Activated T-helper 1 cell treated with anti-CD3 and anti-CD28 coated beads, Interleukin-2, amount 50 U/mL, for 16 hours (primary cell): ENCODE data around the gene UTP25.
A peak's percentile ranks its signal among the peaks of the same experiment; 100 is the strongest.

Source experiments
- DNase-seq, 2 donors: peaks; one replicate each; pipeline ENCODE4 v3.0.0-alpha.2; 2020; ENCODE audit warnings: low read depth in 1 of 2, low spot score in 1 of 2

The UTP25 gene

DNA sequence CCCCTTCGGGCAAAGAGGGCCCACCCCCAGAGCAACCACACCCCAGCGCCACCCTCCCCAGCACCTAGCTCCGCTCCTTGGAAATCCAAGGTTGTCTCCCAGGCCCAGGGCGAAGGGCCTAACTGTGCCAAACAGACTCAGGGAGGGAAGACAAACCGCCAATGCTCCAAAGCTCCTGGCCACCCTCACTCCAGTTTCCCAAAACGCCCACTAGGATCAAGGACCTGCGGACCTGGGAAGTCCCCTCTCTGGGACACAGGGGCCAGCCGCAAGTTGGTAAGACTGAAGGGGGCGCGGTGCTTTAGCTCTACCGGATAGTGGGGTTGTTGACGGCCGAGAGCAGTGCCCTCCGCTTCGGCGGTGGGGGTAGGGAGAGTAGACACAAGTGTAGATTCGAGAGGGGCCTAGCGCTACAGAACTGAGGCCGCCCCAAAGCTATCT lies 22.4 kb upstream of the UTP25 start:
- DNase-seq = no peak

DNA sequence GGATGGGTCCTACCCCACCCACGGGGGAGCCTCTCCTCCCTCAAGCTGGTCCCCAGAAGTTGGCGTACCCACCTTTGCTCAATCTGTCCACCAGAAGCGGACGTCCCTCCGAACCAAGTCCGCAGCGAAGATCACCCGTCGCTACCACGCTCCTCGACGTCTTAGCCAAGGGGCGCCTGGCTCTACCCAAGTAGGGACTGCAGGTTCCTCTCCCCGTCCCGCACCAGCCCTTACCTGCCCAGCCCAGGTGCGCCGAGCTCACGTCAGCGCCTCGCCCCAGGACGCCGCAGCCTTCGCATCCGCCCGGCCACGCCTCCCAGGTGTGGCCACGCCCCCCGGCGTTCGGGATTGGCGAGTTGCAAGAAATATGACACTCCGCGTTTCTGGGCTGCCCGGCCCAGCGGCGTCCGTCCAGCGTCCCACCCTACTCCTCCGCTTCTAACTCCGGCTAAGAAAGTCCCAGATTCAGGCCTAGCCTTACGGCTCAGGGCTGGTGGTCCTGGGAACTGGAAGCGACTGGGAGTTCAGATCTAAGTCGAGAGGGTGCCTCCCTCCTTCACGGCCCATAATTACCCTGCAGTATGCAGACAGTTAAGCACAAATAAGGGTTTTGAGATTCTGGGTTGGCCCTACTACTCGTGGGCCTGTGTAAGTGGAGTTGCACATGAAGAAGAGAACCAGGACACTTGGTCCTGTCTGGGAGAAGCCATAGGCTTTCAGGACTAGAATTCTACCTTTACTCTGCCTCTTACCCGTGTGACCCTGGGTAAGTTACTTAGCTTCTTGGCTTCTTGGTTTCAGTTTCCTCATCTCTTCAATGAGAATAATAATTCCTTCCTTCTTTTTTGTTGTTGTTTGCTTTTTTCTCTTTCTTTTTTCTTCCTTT lies 21.7 kb upstream of the UTP25 start, which contains the start of gene IRF6:
Gene IRF6 (minus strand): TSS at position 268 of the 886 bp plus-strand sequence. CDS start 4,729 bp downstream, outside the sequence.
- DNase-seq = peak; percentile 41 to 57

DNA sequence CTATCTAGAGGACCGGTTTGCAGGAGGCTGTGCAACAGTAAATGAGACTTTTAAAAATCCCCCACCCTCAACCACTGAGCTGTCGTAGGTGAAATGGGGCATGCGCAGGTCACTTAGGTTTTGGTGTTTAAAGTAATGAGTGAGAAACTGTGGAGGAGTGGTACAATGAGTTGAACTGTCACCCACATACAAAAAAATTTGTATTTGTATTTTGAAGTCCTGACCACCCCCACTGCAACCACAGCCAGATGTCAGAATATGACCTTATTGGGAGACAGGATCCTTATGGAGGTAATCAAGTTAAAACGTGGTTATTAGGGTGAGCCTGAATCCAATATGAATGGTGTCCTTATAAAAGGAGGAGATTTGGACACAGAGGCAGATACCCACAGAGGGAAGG lies 20.3 kb upstream of the UTP25 start:
- DNase-seq = no peak

DNA sequence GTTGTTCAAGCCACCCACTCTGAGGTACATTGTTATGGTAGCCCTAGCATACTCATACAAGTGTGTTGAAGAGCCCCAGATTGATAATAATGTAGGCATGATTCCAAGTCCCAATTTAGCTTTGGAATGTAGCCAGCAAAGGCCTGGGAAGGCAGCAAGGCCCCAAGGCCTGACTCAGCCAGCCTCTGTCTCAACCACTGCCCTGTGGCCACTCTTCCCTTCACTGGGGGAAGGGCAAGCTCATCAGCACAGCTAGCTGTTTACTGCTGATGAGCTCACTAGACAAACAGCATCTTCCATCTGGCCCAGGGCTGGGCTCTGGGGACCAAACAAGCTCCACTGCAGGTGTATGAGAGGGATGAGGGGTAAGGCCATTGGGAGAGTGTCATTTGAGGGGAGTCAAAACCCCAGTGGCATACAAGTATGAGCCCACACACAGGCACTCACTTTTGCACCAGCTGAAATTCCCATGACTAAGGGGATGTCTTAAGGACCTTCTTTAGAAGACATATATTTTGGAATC lies 19.7 kb upstream of the UTP25 start:
- no peak for DNase-seq

DNA sequence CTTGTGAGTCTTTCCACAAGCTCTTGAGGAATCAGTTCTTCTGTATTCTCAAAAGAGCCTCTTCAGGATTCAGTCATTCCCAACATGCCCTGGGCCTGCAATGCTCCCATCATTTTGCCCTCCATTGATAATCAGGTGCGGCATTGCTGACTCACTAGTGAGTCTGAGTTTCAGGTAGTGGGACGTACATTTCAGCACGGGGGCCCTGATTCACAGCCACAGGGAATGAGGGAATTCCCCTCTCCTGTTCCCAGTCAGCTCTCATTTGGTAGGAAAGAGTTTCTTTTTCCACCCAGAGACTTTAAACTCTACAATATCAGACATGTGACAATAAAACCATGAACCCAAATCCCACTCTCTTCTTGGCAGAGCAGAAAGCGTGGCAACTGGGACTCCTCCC lies 18.2 kb upstream of the UTP25 start:
- DNase-seq = no peak

DNA sequence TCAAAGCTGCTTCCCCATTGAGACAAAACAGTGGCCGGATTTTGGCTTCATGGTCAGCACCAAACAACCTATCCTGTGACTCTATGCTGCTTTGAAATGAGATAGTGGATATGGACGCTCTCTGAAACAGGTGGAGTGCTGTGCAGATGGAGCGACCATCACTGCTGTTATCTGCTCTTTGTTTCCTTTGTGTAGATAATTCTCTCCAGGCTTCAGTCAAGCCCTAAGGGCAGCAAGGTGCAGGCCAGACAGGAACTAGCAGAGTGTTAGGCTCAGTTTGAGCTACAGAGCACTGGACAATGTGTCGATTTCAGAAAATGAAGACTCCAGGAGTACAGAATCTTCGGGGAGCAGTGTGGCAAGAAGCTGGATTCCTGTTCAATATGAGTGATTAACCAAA lies 17.0 kb upstream of the UTP25 start:
- DNase-seq = no peak

DNA sequence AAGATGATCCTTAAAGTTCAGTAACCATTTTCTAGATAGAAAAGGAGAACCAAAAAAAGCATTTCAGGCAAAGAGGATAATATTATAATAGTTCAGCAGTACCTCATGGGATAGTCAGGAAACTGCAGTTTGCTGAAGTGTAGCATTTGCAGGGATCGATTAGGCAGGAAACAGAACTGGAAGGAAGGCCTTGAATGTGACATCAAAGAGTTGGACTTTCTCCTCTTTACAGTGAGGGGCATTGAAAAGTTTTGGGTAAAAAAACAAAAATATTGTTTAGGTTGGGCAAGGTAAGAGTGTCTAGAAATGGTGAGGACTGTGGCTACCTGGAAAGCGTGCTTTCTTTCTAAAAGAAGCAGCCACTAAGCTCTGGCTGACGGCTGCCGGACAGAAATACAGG lies 13.9 kb upstream of the UTP25 start:
- DNase-seq = no peak

DNA sequence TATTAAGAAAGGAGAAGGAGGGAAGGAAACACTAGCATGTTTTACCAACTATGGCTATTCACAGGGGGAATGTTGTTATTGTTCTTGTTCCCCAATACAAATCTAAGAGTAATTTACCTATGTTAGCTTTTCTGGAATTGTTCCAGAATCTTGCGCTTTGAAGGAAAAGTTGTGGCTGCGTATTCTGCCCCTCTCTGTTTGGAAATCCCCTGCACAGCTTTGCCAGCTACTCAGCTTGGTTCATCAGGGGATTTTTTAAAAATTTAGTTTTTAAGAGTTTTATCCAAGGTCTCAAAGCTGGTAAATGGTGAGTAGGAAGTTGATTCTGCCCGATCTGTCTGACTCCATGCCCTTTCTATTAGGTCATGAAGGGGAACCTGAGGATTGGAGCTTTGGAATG lies 12.3 kb upstream of the UTP25 start:
- DNase-seq = no peak

DNA sequence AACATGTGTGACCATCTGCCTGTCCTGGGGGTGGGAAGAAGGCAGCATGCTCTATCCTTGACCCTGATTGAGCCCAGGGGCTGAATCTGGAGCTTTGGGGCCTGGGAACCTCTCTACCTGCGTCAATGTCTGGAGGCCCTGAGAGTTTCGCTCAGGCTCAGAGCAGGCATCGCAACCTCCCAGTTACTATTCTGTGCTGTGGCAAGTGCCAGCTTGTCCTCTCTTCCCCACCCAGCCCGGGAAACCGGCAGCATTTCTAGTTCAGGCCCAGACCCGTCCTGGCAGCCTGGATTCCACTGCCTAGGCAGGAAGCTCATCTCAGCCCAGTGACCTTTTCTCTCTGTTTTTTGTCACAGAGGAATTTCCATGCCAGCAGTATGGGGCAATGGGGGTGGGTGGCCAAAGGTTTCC lies 11.8 kb upstream of the UTP25 start:
- no peak for DNase-seq

DNA sequence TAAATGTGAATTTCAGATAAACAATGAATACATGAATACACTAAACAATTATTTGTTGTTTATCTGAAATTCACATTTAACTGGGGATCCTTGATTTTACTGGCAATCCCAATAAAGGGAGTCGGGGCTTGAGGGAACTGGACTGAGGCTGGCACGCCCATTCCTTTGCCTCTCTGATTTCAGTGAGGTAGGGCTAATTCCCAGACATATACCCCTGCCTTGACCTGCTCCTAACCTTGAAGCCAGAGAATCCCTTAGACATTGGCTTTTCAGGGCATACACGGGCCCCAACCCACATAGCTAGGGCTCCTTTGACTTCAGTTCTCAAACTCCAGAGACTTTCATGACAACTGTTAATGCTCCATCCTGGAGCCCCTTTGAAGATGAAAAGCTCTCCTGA lies 10.8 kb upstream of the UTP25 start:
- no peak for DNase-seq

DNA sequence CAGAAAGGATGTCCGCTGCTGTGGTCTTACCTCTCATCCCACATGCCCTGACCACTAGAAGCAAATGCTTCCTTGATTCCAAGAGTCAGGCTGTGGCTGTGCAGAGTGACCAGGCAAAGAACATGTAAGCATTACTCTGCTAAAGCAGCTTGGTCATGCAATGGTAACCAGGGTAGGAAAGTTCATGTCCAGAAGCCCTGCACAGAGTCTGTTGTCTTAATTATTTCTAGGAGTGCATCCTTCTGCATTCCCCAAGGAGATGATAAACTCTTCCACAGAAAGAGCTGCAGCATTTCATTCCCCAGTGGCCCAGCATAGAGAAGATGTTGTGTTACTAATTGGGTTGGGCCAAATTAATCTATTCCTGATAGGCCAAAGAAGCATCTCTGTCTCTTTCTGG lies 10.1 kb upstream of the UTP25 start:
- no peak for DNase-seq

DNA sequence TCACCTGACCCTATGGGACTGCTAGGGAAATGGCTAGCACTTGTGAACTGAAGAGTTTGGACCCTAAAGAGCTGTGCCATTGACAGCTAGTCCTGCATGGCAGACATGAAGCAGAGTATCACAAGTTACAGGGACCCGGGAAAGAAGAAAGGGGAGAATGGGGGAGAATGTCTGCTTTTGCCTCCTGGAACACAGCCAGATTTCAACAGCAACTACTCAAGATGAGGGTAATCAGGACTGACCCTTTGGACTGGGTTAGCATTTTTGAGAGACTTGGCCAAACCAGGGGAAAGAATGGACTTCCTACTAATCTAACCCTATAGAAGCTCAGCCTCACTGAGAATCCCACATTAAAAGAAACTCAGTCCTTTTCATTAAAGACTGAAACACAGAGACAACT lies 8.7 kb upstream of the UTP25 start:
- no peak for DNase-seq

DNA sequence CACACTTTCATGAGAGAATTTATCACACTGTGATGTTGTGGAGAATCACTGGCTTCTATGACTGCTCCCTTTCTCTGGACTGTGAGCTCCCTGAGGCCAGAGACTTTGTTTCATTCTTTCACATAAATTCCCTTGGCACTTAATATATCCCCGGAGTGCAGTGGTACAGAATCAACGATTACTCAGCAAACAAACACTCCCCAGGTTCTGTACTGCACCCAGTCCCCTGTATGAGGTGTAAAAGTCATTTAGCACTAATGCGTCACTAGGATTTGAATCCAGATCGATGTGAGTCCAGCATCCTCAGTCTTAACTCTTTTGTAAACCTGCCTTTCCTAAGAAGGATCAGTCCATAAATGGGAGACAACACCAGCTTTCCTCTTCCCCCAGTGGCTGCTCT lies 6.8 kb upstream of the UTP25 start:
- DNase-seq = no peak

DNA sequence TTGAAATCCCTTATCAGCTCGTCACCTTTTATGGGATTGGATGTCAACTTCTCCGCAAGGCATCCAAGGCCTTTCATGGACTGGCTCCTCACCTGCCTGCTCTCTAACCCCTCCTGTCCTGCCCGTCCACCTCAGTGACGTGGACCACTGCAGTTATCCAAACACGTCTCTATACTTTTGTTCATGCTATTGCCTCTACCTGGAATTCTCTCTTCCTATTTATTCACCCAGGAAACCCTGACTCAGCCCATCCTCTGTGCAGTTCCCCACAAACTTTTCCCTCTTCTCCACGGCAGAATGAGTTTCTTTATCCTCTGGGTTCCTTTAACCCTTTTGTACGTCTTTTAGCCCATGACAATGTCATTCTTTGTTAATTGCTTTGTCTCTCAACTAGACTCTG lies 5.1 kb upstream of the UTP25 start:
- no peak for DNase-seq

DNA sequence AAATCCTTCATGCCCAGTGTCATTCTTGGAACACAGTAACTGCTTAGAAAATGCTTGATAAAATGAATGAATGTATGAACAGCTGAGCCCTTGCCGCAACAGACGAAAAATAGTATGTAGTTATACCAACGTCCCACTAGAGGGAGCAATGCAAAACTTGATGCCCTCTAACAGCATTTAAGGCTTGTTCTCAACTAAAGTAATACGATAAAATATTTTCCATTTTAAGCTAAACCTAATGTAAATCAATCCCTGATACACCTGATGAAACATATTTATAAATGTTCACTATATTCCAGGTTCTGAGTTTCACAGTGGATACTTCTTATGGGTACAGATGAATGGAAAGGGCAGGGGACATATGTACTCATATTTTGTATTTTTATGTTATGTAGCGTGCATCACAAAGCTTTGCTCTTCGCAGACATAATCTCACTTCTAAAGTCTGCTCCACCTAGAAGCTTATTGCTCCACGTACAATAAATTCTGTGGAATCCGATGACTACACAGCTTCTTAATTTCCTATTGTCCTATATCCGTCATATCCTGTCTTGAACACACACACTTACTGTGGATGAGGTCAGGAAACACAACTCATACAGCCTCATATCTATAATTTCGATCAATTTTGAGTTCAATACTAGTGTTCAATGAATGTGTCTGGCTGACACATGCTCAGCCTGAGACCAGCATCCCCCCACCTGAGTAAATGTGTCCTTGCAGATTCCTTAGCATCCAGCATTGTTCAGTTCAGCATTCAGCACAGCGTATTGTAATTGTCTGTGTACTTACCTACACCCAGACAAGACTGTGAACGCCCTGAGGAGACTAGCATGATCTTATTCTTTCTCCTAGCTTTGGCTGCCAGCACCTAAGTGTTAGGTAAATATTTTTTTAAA lies 4.4 kb upstream of the UTP25 start:
- DNase-seq = no peak

DNA sequence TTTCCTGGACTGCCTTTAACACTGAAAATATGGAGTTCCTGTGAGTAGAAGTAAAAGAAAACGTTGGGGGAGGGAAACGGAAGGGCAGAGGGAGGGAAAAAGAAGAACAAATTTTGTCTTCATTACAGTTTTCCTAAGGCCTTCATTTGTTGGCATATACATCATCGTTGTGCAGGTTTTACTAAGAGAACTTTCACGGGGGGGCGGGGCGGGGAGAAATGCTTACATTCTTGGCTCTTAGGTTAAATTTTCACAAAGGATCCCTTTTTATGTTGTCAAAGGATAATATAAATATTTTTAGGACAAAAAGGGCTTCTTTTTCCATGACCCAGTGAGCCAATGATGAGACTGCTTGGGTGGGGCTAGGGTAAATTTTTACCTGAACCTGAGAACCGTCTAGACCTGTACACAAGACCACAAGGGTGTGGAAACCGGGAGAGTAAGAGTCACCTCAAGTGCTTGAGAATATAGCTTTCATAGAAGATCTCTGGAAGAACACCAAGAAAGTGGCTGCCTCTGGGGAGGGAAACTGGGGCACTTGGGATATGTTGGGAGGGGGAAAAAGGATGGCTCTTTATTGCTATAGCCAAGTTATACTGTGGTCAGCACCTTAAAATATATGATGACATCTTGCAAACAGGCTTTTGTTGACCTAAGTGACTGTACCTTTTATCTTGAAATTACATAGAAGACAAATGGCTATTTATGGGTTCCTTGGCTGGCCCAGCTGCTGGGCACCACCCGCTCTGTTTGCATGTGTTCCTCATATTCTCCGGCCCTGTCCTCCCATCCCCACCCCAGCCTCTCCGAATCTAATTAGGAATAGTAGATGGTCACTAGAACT lies 2.0 kb upstream of the UTP25 start:
- DNase-seq = no peak

DNA sequence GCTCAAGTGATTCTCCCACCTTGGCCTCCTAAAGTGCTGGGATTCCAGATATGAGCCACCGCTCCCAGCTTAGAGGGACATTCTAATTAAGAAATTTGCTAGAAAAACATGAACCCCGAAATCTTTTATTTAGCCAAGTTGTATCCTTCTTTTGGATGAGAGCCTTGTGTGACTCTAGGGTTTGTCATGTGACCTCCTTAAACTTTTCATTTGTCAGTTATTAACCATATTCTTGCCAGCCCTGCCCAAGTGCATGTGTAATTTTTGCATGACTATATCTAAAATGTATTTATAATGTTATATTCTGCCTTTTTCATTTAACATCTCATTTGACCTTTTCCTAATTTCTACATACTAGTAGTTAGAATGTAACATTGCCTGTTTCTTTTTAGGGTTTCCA lies 1.9 kb downstream of the UTP25 start:
- no peak for DNase-seq

DNA sequence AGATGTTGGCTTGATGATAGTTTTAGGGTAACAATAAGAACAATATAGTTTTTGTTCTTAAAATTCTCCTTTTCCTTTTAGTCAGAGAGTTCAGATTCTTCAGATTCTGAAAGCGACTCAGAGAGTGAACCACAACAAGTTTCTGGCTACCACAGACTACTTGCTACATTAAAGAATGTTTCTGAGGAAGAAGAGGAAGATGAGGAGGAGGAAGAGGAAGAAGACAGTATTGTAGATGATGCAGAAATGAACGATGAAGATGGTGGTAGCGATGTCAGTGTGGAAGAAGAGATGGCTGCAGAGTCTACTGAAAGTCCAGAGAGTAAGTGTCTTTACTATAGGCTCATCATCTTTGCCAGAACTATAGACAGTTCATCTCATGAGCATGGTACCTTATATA lies 3.0 kb downstream of the UTP25 start:
- no peak for DNase-seq

DNA sequence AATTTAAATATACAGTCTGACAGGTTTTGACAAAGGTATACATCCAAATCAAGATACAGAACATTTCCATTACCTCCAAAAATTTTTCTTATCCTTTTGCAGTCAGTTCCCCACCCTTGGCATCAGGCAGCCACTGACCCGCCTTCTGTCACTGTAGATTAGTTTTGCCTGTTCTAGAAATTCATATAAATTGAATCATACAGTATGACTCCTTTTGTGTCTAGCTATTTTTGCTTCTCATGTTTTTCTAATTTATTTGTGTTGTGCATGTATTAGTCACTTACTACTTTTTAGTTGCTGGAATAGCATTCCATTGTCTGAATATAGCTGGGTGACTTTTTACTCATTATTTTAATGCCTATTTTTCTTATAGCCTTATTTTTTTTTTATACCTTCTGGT lies 3.8 kb downstream of the UTP25 start:
- no peak for DNase-seq

DNA sequence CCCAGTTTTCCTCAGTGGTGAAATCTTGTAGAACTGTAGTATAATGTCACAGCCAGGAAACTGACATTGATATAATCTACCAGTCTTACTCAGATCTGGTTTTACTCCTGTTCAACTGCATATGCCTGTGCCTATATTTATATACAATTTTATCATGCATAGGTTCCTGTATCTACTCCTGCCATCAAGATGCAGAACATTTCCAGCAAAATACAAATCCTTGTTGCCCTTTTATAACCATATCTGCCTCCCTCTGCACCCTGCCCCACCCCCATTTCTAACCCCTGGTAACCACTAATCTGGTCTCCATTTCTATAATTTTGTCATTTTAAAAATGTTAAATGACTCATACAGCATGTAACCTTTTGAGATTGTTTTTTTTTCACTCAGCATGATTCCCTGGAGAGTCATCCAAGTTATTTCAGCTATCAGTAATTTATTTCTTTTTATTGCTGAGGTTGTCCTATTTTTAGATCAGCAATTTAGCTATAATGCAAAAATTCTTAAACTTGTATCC lies 8.1 kb downstream of the UTP25 start:
- no peak for DNase-seq

DNA sequence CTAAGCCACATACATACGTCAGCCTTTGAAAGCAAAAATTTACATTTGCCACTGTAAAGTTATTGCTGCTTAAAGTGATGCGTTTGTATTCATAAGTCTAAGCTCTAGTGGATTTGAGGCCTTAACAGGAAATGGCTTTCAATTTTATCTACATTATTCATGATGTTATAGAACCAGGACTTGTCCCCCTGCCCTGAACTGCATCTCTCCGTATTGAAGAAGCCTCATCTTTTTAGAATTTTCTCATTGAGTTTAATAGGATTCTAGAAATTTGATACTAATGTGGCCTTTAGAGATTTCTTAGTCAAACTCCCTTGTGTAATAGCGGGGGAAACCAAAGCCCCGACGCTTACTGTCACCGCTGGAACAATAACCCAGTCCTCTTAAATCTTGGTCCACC lies 9.9 kb downstream of the UTP25 start:
- no peak for DNase-seq
